Colonic mucosa (tissue), 4 donors: ENCODE data around the gene XIST. TPM values are rescaled to one million over a fixed set of nuclear protein-coding genes. Genes with fewer than 3 reads are reported as not detected.
"Not testable (repeated sequence)": the region's sequence is repeated elsewhere in the genome, so short reads cannot be mapped to it uniquely, and the experiment has no call there.

Experiments
- DNase-seq: peaks from one replicate; pipeline ENCODE4 v3.0.0-alpha.2; 2020
- H3K27ac ChIP-seq: fragments of 200-600 bp; one replicate; pipeline ENCODE4 v1.8.0; 2021
- H3K27me3 ChIP-seq: fragments of 200-600 bp; one replicate; pipeline ENCODE4 v1.8.0; 2021
- H3K36me3 ChIP-seq: fragments of 200-600 bp; one replicate; pipeline ENCODE4 v1.8.0; 2021
- H3K4me1 ChIP-seq: fragments of 200-600 bp; one replicate; pipeline ENCODE4 v1.8.0; 2021; ENCODE audit warnings: mild to moderate bottlenecking
- H3K4me3 ChIP-seq: fragments of 200-600 bp; one replicate; pipeline ENCODE4 v1.8.0; 2021
- H3K9ac ChIP-seq, 2 donors: one replicate each; pipeline ENCODE4 v1.7.0; 2013; ENCODE audit warnings: control low read depth in 2 of 2, low read depth in 2 of 2, low read length in 2 of 2
- H3K9me3 ChIP-seq: fragments of 200-600 bp; one replicate; pipeline ENCODE4 v1.8.0; 2021
- intact Hi-C: fragments of 100-400 bp; cut with DNase I; formaldehyde crosslinking; loops from one replicate; pipeline ENCODE4 v1.14.1; 2022
- total RNA-seq, 2 donors: library from RNA; stranded (reverse); fragmentation: NEBNext Ultra II Directional in 1 of 2; extraction: Animal tissue kit (Norgen Biotek cat#: 25700) in 1 of 2; gene quantifications; one replicate each; pipeline ENCODE4 v1.2.1, GENCODE V29; 2021
- TF ChIP-seq, protein P1 (sequence below): fragments of 200-600 bp; IDR thresholded peaks from one replicate; pipeline ENCODE4 v1.8.0; 2022; ENCODE audit warnings: antibody characterized with exemption, mild to moderate bottlenecking
- donor health status: healthy.
- donor health status: DM: no; HTN: no; CAD: no.
- donor health status: DM: no; HTN: no; CAD: no.

XIST gene
- total RNA-seq, 2 donors from 2014 or later, result 148 to 169 TPM

DNA sequence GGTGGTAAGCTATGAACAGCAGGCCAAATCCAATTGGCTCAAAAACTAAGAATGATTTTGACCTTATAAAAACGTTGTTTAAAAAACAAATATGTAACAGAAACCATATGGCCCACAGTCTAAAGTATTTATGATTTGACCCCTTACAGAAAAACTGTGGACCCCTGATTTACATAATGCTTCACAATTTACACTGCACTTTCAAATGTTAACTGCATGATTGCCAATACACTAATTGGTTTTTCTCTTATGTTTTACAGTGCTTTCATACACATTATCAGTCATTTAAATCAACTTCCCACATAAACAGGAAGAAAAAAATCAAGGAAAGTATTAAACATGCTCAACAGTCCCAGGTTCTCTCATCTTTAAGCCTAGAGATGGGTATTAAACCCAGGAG, 26.9 kb downstream of the XIST start:
- H3K9me3 ChIP-seq, result no peaks in the 10 kb centered on the region
- H3K36me3 ChIP-seq, result no peaks in the 10 kb centered on the region
- TF ChIP-seq, protein P1, sequence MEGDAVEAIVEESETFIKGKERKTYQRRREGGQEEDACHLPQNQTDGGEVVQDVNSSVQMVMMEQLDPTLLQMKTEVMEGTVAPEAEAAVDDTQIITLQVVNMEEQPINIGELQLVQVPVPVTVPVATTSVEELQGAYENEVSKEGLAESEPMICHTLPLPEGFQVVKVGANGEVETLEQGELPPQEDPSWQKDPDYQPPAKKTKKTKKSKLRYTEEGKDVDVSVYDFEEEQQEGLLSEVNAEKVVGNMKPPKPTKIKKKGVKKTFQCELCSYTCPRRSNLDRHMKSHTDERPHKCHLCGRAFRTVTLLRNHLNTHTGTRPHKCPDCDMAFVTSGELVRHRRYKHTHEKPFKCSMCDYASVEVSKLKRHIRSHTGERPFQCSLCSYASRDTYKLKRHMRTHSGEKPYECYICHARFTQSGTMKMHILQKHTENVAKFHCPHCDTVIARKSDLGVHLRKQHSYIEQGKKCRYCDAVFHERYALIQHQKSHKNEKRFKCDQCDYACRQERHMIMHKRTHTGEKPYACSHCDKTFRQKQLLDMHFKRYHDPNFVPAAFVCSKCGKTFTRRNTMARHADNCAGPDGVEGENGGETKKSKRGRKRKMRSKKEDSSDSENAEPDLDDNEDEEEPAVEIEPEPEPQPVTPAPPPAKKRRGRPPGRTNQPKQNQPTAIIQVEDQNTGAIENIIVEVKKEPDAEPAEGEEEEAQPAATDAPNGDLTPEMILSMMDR, result no peak
- H3K9ac ChIP-seq, result no peak overlapping the region
- no peaks in the 10 kb centered on the region for H3K4me1 ChIP-seq
- no peak for DNase-seq
- no peak overlapping the region for H3K27ac ChIP-seq
- H3K4me3 ChIP-seq, result no peak overlapping the region
- intact Hi-C loops, result no loop called here
- H3K27me3 ChIP-seq, result no peaks in the 10 kb centered on the region

DNA sequence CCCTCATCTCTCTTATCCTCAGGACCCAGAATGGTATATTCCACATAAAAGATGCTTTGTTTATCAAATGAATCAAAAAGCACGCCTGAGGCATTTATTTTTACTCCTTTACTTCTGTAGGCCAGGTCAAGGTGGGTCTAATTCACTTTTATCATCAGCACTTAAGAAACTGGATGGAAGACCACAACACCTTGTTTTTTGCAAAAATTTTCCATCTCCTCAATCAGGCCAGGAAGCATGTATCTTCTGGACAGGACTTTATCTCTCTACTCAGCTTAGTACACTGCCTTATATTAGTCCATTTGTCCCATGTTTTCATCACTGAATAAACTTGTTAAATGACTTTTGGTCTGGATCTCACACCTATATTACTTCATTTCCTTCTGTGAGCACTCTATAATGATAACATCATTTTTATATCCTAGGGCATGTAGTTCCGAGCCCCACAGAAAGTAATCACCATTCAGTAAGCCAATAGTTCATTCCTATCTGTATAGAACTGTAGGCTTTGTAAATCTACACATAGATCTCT, 29.0 kb downstream of the XIST start:
- intact Hi-C loops, result no loop called here
- Histone ChIP-seq H3K4me3 (no peak overlapping the region), H3K36me3 (no peaks in the 10 kb centered on the region), H3K27me3 (no peaks in the 10 kb centered on the region), H3K27ac (no peak overlapping the region), H3K4me1 (no peaks in the 10 kb centered on the region), H3K9me3 (no peaks in the 10 kb centered on the region), H3K9ac (no peak overlapping the region)
- DNase-seq, result no peak
- TF ChIP-seq, protein P1, result no peak

DNA sequence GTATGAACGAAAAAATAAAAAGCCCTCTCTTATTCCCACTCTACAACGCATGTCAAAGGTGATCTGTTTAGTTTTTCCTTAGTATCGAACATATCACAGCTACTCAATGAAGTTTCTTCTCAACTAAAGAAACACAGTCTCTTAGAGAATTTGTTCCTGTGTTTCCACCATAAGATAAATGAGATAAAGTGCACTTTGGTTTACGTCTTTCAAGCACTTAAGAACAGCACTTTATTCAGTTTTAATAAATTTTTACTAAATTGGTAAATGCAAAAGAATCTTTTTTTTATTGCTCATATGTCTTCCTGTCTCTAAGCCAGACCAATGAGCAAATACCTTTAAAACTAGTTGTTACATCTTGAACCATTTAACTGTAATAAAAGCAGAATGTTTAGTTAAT, 29.7 kb downstream of the XIST start:
- Histone ChIP-seq H3K36me3 (no peaks in the 10 kb centered on the region), H3K27me3 (no peaks in the 10 kb centered on the region), H3K27ac (no peak overlapping the region), H3K4me3 (no peak overlapping the region), H3K9ac (no peak overlapping the region), H3K4me1 (no peaks in the 10 kb centered on the region), H3K9me3 (no peaks in the 10 kb centered on the region)
- TF ChIP-seq, protein P1, result no peak
- no peak for DNase-seq
- intact Hi-C loops, result no loop called here

DNA sequence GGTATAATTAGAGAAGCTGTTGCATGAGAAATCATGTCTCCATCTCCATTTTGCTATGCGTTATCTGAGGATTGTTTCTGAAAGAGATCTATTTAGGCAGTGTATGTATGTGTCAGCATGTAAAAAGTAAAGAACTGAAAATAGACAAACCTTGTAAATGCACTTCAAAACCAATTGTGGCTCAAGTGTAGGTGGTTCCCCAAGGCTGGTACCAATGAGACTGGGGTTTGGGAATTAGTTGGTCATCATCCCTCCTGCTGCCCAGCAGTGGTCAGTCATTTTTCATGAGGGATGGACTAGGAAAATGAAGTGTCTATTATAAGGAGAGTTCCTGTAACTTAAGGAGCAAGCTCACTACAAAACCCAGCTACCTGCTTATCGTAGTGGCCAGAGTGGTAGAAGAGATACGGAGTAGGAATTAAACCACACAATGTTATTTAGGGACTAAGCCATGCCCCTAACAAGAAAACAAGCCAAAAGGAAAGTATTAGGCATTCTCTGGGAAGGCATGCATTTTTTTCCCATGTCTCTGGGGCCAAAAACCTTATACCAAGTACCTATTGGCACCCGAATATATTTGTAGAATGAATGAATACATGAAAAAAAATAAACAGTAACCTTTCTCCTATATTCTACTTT, 30.5 kb downstream of the XIST start:
- Histone ChIP-seq H3K9ac (no peak overlapping the region), H3K27ac (no peak overlapping the region), H3K9me3 (no peaks in the 10 kb centered on the region), H3K27me3 (no peaks in the 10 kb centered on the region), H3K4me1 (no peaks in the 10 kb centered on the region), H3K4me3 (no peak overlapping the region), H3K36me3 (no peaks in the 10 kb centered on the region)
- DNase-seq, result no peak
- TF ChIP-seq, protein P1, result no peak
- intact Hi-C loops, result no loop called here

DNA sequence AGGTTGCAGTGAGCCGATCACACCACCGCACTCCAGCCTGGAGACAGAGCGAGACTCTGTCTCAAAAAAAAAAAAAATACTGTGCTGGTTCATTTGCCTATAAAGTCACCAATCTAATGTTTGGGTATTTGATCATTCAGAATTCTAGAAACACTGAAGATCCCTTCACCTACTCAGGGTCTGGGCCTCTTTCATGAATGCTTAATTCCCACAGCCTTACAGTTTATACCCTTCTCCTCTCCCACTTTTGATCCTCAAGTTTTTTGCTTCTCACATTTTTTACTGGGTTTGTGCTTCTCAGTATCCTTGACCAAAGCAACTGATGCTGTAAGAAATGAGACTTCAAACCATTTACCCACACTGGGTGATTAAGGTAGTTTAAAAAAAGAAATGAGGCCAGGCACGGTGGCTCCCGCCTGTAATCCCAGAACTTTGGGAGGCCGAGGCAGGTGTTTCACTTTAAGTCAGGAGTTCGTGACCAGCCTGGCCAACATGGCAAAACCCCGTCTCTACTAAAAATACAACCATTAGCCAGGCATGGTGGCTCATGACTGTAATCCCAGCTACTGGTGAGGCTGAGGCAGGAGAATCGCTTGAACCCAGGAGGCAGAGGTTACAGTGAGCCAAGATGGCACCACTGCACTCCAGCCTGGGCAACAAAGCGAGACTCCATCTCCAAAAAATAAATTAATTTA, 32.5 kb downstream of the XIST start:
- H3K36me3 ChIP-seq, H3K9me3 ChIP-seq, H3K4me1 ChIP-seq, H3K4me3 ChIP-seq, DNase-seq, intact Hi-C loops, H3K27me3 ChIP-seq, H3K9ac ChIP-seq, H3K27ac ChIP-seq: not testable (repeated sequence)
